HuH-7 (cell line): Measurements from ENCODE around the gene HCK.

Source experiments
- DNase-seq: peaks from one replicate; pipeline ENCODE4 v3.0.0; 2011; ENCODE audit warnings: low spot score

The HCK gene

GRCh38 chr20:32052090-32052777, at the start of gene HCK:
TSS of gene HCK (plus strand) at chr20:32052242.
- no peak for DNase-seq

GRCh38 chr20:32003325-32003724, 48.7 kb upstream of the HCK start:
- no peak for DNase-seq

- DNase-seq = no peak
Observed at GRCh38 chr20:32004963-32005362, 47.1 kb upstream of the HCK start.

- no peak for DNase-seq
Observed at GRCh38 chr20:32006053-32006452, 46.0 kb upstream of the HCK start.

GRCh38 chr20:32006841-32007786, 44.9 kb upstream of the HCK start:
- no peak for DNase-seq

GRCh38 chr20:32007787-32008616, 44.0 kb upstream of the HCK start:
- no peak for DNase-seq

- DNase-seq = no peak
Observed at GRCh38 chr20:32009564-32009963, 42.5 kb upstream of the HCK start.

- no peak for DNase-seq
Observed at GRCh38 chr20:32010101-32010500, 41.9 kb upstream of the HCK start, which contains the start of gene CCM2L. TSS of gene CCM2L (plus strand) at chr20:32010438. CDS start at chr20:32010455, 17 bp downstream.

GRCh38 chr20:32010666-32011065, 41.4 kb upstream of the HCK start:
- DNase-seq = no peak

GRCh38 chr20:32012159-32012688, 39.8 kb upstream of the HCK start:
- no peak for DNase-seq

- DNase-seq = no peak
Observed at GRCh38 chr20:32013326-32013725, 38.7 kb upstream of the HCK start.

GRCh38 chr20:32017711-32018251, 34.3 kb upstream of the HCK start:
- DNase-seq = peak; percentile 90

GRCh38 chr20:32018269-32019155, 33.5 kb upstream of the HCK start:
- peak; percentile 98 for DNase-seq

GRCh38 chr20:32019156-32019510, 32.9 kb upstream of the HCK start:
- peak; percentile 86 for DNase-seq

- DNase-seq = no peak
Observed at GRCh38 chr20:32019563-32020463, 32.2 kb upstream of the HCK start.

- no peak for DNase-seq
Observed at GRCh38 chr20:32021091-32021490, 31.0 kb upstream of the HCK start.

- no peak for DNase-seq
Observed at GRCh38 chr20:32024683-32025295, 27.3 kb upstream of the HCK start.

- no peak for DNase-seq
Observed at GRCh38 chr20:32027643-32028042, 24.4 kb upstream of the HCK start.
